ENCODE data around the gene PAXIP1. TPM values are rescaled to one million over a fixed set of nuclear protein-coding genes. Genes with fewer than 3 reads are reported as not detected.
A peak's percentile ranks its signal among the peaks of the same experiment; 100 is the strongest.

Gene PAXIP1
- total RNA-seq, 6 experiments from 2014 or later = 6.2 to 6.6 (median 6.4) TPM

- WGBS (ENCODE audit: insufficient coverage, low coverage, low lambda C conversion rate, missing lambda C conversion rate) = 60% methylated on average over 1 of the region's 11 CpGs
- Histone ChIP-seq H3K4me1 (peaks cover 0 to 2% (median 0%) of the 10 kb centered on the region in 4 donors), H3K36me3 (peaks cover 0 to 48% (median 5%) of the 10 kb centered on the region in 4 donors), H3K9me3 (no peaks in the 10 kb centered on the region), H3K4me3 (no peak overlapping the region), H3K27ac (no peak overlapping the region), H3K27me3 (no peaks in the 10 kb centered on the region)
- no peak for ATAC-seq
- DNase-seq = no peak
- intact Hi-C loops (cut with DNase I) = no loop called here
- no peak for TF ChIP-seq CTCF (IDR thresholded peaks at IDR 0.05)
These were observed 34.5 kb downstream of the PAXIP1 start for GRCh38 chr7:154968336-154969001.

- WGBS (ENCODE audit: insufficient coverage, low coverage, low lambda C conversion rate, missing lambda C conversion rate) = 100% methylated on average over 3 of the region's 3 CpGs
These were observed 35.4 kb downstream of the PAXIP1 start for GRCh38 chr7:154967401-154967955.

GRCh38 chr7:154965014-154965413 lies 37.9 kb downstream of the PAXIP1 start:
- TF ChIP-seq CTCF (IDR thresholded peaks at IDR 0.05) (no peak), POLR2A (IDR thresholded peaks at IDR 0.05) (no peak)
- Histone ChIP-seq H3K27me3 (no peaks in the 10 kb centered on the region), H3K4me3 (no peak overlapping the region), H3K27ac (no peak overlapping the region), H3K36me3 (peaks cover 0 to 55% (median 16%) of the 10 kb centered on the region in 4 donors), H3K4me1 (no peaks in the 10 kb centered on the region), H3K9me3 (no peaks in the 10 kb centered on the region)
- no peak for DNase-seq
- ATAC-seq = no peak
- intact Hi-C loops (cut with DNase I) = no loop called here
- WGBS (ENCODE audit: insufficient coverage, low coverage, low lambda C conversion rate, missing lambda C conversion rate) = 67% methylated on average over 3 of the region's 6 CpGs

More at GRCh38 chr7:154967401-154967955, 35.4 kb downstream of the PAXIP1 start:
- no peak overlapping the region for H3K4me3 ChIP-seq
- peaks cover 0 to 49% (median 7%) of the 10 kb centered on the region in 4 donors for H3K36me3 ChIP-seq
- no peaks in the 10 kb centered on the region for H3K9me3 ChIP-seq
- no peaks in the 10 kb centered on the region for H3K4me1 ChIP-seq
- intact Hi-C loops (cut with DNase I) = no loop called here
- H3K27me3 ChIP-seq = no peaks in the 10 kb centered on the region
- DNase-seq (no peak), ATAC-seq (no peak)
- no peak for TF ChIP-seq POLR2A (IDR thresholded peaks at IDR 0.05)
- H3K27ac ChIP-seq = no peak overlapping the region

- ATAC-seq (peak; percentile 96 to 100 (median 99)), DNase-seq (peak in 2 of 3 donors; percentile 34 to 78)
- no peaks in the 10 kb centered on the region for H3K27me3 ChIP-seq
- peaks cover 0 to 31% (median 10%) of the 10 kb centered on the region in 4 donors for H3K36me3 ChIP-seq
- WGBS (ENCODE audit: insufficient coverage, low coverage, low lambda C conversion rate, missing lambda C conversion rate) = 55% methylated on average over 10 of the region's 10 CpGs
- no peak for TF ChIP-seq CTCF (IDR thresholded peaks at IDR 0.05)
- TF ChIP-seq POLR2A (IDR thresholded peaks at IDR 0.05) = no peak
- intact Hi-C loops (cut with DNase I) = no loop called here
- peaks cover 0 to 6% (median 0%) of the 10 kb centered on the region in 4 donors for H3K4me1 ChIP-seq
- H3K27ac ChIP-seq = peak overlapping the region in 2 of 3 donors; percentile 16 to 41
- H3K4me3 ChIP-seq = no peak overlapping the region
- H3K9me3 ChIP-seq = no peaks in the 10 kb centered on the region
These were observed 42.7 kb downstream of the PAXIP1 start for GRCh38 chr7:154960063-154960790.

GRCh38 chr7:154956427-154956826 lies 46.5 kb downstream of the PAXIP1 start:
- peaks cover 0 to 6% (median 0%) of the 10 kb centered on the region in 4 donors for H3K4me1 ChIP-seq
- H3K9me3 ChIP-seq = no peaks in the 10 kb centered on the region
- peaks cover 0 to 24% (median 8%) of the 10 kb centered on the region in 4 donors for H3K36me3 ChIP-seq
- WGBS (ENCODE audit: insufficient coverage, low coverage, low lambda C conversion rate, missing lambda C conversion rate) = 94% methylated on average over 6 of the region's 6 CpGs
- H3K4me3 ChIP-seq = no peak overlapping the region
- H3K27me3 ChIP-seq = no peaks in the 10 kb centered on the region
- ATAC-seq (no peak), DNase-seq (no peak)
- no peak overlapping the region for H3K27ac ChIP-seq
- no peak for TF ChIP-seq POLR2A (IDR thresholded peaks at IDR 0.05)
- no peak for TF ChIP-seq CTCF (IDR thresholded peaks at IDR 0.05)
- intact Hi-C loops (cut with DNase I) = no loop called here

Measured in right lobe of liver (tissue), 6 donors.